ENCODE data around the gene MFAP1.
"Not testable (repeated sequence)": the region's sequence is repeated elsewhere in the genome, so short reads cannot be mapped to it uniquely, and the experiment has no call there.

DNA sequence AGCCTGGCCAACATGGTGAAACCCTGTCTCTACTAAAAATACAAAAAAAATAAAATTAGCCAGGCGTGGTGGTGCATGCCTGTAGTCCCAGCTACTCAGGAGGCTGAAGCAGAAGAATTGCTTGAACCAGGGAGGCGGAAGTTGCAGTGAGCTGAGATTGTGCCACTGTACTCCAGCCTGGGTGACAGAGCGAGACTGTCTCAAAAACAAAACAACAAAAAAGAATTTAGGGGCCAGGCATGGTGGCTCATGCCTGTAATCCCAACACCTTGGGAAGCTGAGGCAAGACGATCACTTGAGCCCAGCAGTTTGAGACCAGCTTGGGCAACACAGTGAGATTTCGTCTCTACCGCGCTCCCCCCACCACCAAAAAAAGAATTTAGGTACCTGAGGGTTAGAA is 21.8 kb downstream of the MFAP1 start:
- TF ChIP-seq, protein P1, sequence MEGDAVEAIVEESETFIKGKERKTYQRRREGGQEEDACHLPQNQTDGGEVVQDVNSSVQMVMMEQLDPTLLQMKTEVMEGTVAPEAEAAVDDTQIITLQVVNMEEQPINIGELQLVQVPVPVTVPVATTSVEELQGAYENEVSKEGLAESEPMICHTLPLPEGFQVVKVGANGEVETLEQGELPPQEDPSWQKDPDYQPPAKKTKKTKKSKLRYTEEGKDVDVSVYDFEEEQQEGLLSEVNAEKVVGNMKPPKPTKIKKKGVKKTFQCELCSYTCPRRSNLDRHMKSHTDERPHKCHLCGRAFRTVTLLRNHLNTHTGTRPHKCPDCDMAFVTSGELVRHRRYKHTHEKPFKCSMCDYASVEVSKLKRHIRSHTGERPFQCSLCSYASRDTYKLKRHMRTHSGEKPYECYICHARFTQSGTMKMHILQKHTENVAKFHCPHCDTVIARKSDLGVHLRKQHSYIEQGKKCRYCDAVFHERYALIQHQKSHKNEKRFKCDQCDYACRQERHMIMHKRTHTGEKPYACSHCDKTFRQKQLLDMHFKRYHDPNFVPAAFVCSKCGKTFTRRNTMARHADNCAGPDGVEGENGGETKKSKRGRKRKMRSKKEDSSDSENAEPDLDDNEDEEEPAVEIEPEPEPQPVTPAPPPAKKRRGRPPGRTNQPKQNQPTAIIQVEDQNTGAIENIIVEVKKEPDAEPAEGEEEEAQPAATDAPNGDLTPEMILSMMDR (IDR thresholded peaks at IDR 0.05; ENCODE audit: low read depth, low read length): not testable (repeated sequence)
- not testable (repeated sequence) for TF ChIP-seq EZH2phosphoT487 (IDR thresholded peaks at IDR 0.05; ENCODE audit: low read depth)
